Activated T-helper 1 cell treated with anti-CD3 and anti-CD28 coated beads, Interleukin-2, amount 50 U/mL, for 16 hours (primary cell): ENCODE measurements around the gene PDCD7.
"Not testable (repeated sequence)": the region's sequence is repeated elsewhere in the genome, so short reads cannot be mapped to it uniquely, and the experiment has no call there.

ENCODE experiments used
- DNase-seq, 2 donors: peaks; one replicate each; pipeline ENCODE4 v3.0.0-alpha.2; 2020; ENCODE audit warnings: low read depth in 1 of 2, low spot score in 1 of 2

PDCD7 gene

GRCh38 chr15:65075607-65076395 is 57.8 kb downstream of the PDCD7 start:
- DNase-seq: not testable (repeated sequence)

- DNase-seq: not testable (repeated sequence)
Measured at GRCh38 chr15:65074946-65075345, 58.7 kb downstream of the PDCD7 start.

GRCh38 chr15:65072617-65073016 is 61.0 kb downstream of the PDCD7 start:
- DNase-seq: no peak

- DNase-seq: no peak
Measured at GRCh38 chr15:65072027-65072426, 61.6 kb downstream of the PDCD7 start.

- DNase-seq: no peak
Measured at GRCh38 chr15:65071381-65071811, 62.2 kb downstream of the PDCD7 start.

- DNase-seq: no peak
Measured at GRCh38 chr15:65069779-65070546, 63.6 kb downstream of the PDCD7 start.

- DNase-seq: no peak
Measured at GRCh38 chr15:65069179-65069578, 64.4 kb downstream of the PDCD7 start.

- DNase-seq: no peak
Measured at GRCh38 chr15:65068403-65068788, 65.2 kb downstream of the PDCD7 start.

GRCh38 chr15:65067645-65068402 is 65.8 kb downstream of the PDCD7 start, which contains the start of gene RASL12:
Gene RASL12 (minus strand): TSS chr15:65067991. CDS start chr15:65067835, 156 bp downstream.
- no peak for DNase-seq
